IMR-90 (cell line): Measurements from ENCODE around the gene TAC4. TPM values are rescaled to one million over a fixed set of nuclear protein-coding genes. Genes with fewer than 3 reads are reported as not detected.

ENCODE experiments used
- ATAC-seq: fragments of 200-7000 bp; cut with Tn5 transposase; 2 replicates; pipeline ENCODE4 v1.9.1; 2020; ENCODE audit warnings: low read depth, mild to moderate bottlenecking, moderate library complexity
- BruUV-seq: library from RNA; stranded (reverse); fragments of 400-500 nt; replicated peaks from 2 replicates; lab custom pipeline; 2021; lab: Mats Ljungman, UMichigan
- CTCF ChIA-PET: fragments of 300-600 bp; formaldehyde crosslinking; extraction: SDS; loops from one replicate; lab custom pipeline; 2021; ENCODE audit warnings: antibody characterized with exemption; lab: Yijun Ruan, JAX
- POLR2A ChIA-PET: fragments of 300-600 bp; sonication (Branson Sonifier 250); formaldehyde crosslinking; loops from one replicate; lab custom pipeline; 2022; ENCODE audit warnings: antibody characterized with exemption; ENCODE audit not compliant: unreplicated experiment; lab: Charles Lee
- DNase-seq: peaks from one replicate; pipeline ENCODE4 v3.0.0; 2013
- H2AFZ ChIP-seq: replicated peaks from 2 replicates; pipeline ENCODE3; 2013; ENCODE audit warnings: low read length, mild to moderate bottlenecking; ENCODE audit not compliant: poor library complexity
- H2AK5ac ChIP-seq: 2 replicates; pipeline ENCODE4 v1.6.1; 2013; ENCODE audit warnings: low read depth, low read length, inconsistent platforms
- H2AK9ac ChIP-seq: replicated peaks from 2 replicates; pipeline ENCODE3; 2013; ENCODE audit warnings: mild to moderate bottlenecking, low read depth, low read length, moderate library complexity; ENCODE audit not compliant: poor library complexity
- H2BK120ac ChIP-seq: 2 replicates; pipeline ENCODE4 v1.6.1; 2013; ENCODE audit warnings: low read depth, low read length, inconsistent platforms
- H2BK15ac ChIP-seq: 3 replicates; pipeline ENCODE4 v1.6.1; 2013; ENCODE audit warnings: low read depth, low read length, inconsistent platforms
- H2BK20ac ChIP-seq: 2 replicates; pipeline ENCODE4 v1.6.1; 2013; ENCODE audit warnings: low read depth, mild to moderate bottlenecking, inconsistent platforms, low read length, moderate library complexity
- H2BK5ac ChIP-seq: 2 replicates; pipeline ENCODE4 v1.6.1; 2013; ENCODE audit warnings: mild to moderate bottlenecking, low read depth, low read length, inconsistent platforms; ENCODE audit not compliant: poor library complexity, severe bottlenecking
- H3K14ac ChIP-seq: replicated peaks from 2 replicates; pipeline ENCODE4 v1.6.1; 2013; ENCODE audit warnings: low read depth, low read length, inconsistent platforms
- H3K18ac ChIP-seq: 2 replicates; pipeline ENCODE4 v1.6.1; 2013; ENCODE audit warnings: low read depth, low read length, control low read depth
- H3K23ac ChIP-seq: 2 replicates; pipeline ENCODE4 v1.6.1; 2013; ENCODE audit warnings: low read depth, low read length, inconsistent platforms
- H3K27ac ChIP-seq: 2 replicates; pipeline ENCODE4 v1.5.1; 2013; ENCODE audit warnings: mild to moderate bottlenecking, control low read depth, low read length; ENCODE audit not compliant: insufficient read depth
- H3K27me3 ChIP-seq: 2 replicates; pipeline ENCODE4 v1.6.1; 2013; ENCODE audit warnings: low read length; ENCODE audit not compliant: control insufficient read depth, insufficient read depth
- H3K36me3 ChIP-seq: 2 replicates; pipeline ENCODE4 v1.6.1; 2013; ENCODE audit warnings: low read length, mixed read lengths; ENCODE audit not compliant: control insufficient read depth, insufficient read depth
- H3K4ac ChIP-seq: 2 replicates; pipeline ENCODE4 v1.6.1; 2013; ENCODE audit warnings: low read depth, low read length, inconsistent platforms
- H3K4me1 ChIP-seq: 2 replicates; pipeline ENCODE4 v1.6.1; 2013; ENCODE audit warnings: low read length, mixed read lengths; ENCODE audit not compliant: control insufficient read depth, insufficient read depth
- H3K4me2 ChIP-seq: 2 replicates; pipeline ENCODE4 v1.6.1; 2013; ENCODE audit warnings: low read depth, mild to moderate bottlenecking, control low read depth, low read length, moderate library complexity
- H3K4me3 ChIP-seq: 2 replicates; pipeline ENCODE4 v1.5.1; 2013; ENCODE audit warnings: low read depth, mild to moderate bottlenecking, control low read depth, low read length, moderate library complexity; ENCODE audit not compliant: insufficient read depth
- H3K56ac ChIP-seq: 2 replicates; pipeline ENCODE4 v1.6.1; 2013; ENCODE audit warnings: low read length, inconsistent platforms; ENCODE audit not compliant: insufficient read depth; ENCODE audit errors: extremely low read depth
- H3K79me1 ChIP-seq, 2 experiments: 2 replicates each; pipeline ENCODE4 v1.6.1; 2013; ENCODE audit warnings: low read length in 2 of 2, inconsistent platforms in 1 of 2, low read depth in 1 of 2
- H3K9ac ChIP-seq: 2 replicates; pipeline ENCODE4 v1.6.1; 2013; ENCODE audit warnings: low read depth, low read length, control low read depth
- H3K9me1 ChIP-seq: 2 replicates; pipeline ENCODE4 v1.6.1; 2013; ENCODE audit warnings: low read length, inconsistent platforms; ENCODE audit not compliant: insufficient read depth
- H3K9me3 ChIP-seq: 2 replicates; pipeline ENCODE4 v1.6.1; 2013; ENCODE audit warnings: low read length; ENCODE audit not compliant: control insufficient read depth, insufficient read depth
- H4K20me1 ChIP-seq: 2 replicates; pipeline ENCODE4 v1.6.1; 2013; ENCODE audit warnings: low read length, inconsistent platforms; ENCODE audit not compliant: insufficient read depth
- H4K5ac ChIP-seq: 2 replicates; pipeline ENCODE4 v1.6.1; 2013; ENCODE audit warnings: mild to moderate bottlenecking, low read depth, low read length, control low read depth
- H4K8ac ChIP-seq, 2 experiments: 2 replicates each; pipeline ENCODE4 v1.6.1; 2013; ENCODE audit warnings: low read depth in 2 of 2, low read length in 2 of 2, control low read depth in 1 of 2, inconsistent platforms in 1 of 2
- H4K91ac ChIP-seq: 2 replicates; pipeline ENCODE4 v1.6.1; 2013; ENCODE audit warnings: low read depth, low read length, inconsistent platforms; ENCODE audit not compliant: insufficient read depth
- CEBPB ChIP-seq: IDR thresholded peaks from 2 replicates; pipeline ENCODE4 v1.6.1; 2012; ENCODE audit warnings: low read depth, low read length, improper control_type of control experiment
- CHD1 ChIP-seq: IDR thresholded peaks from 2 replicates; pipeline ENCODE4 v1.6.1; 2012; ENCODE audit warnings: low read depth, low read length, improper control_type of control experiment
- CTCF ChIP-seq: conservative IDR thresholded peaks from 2 replicates; pipeline ENCODE4 v1.5.1; 2012; ENCODE audit warnings: mild to moderate bottlenecking, low read depth, low read length, improper control_type of control experiment
- ELK1 ChIP-seq: fragments of 150-350 bp; IDR thresholded peaks from 2 replicates; pipeline ENCODE4 v1.6.1; 2016; ENCODE audit warnings: low read depth, mild to moderate bottlenecking, low read length, moderate library complexity, borderline replicate concordance
- MAZ ChIP-seq: IDR thresholded peaks from 2 replicates; pipeline ENCODE4 v1.6.1; 2012; ENCODE audit warnings: low read depth, mild to moderate bottlenecking, low read length, improper control_type of control experiment, moderate library complexity, borderline replicate concordance
- MXI1 ChIP-seq: IDR thresholded peaks from 2 replicates; pipeline ENCODE4 v1.6.1; 2012; ENCODE audit warnings: low read depth, mild to moderate bottlenecking, low read length, moderate library complexity, borderline replicate concordance
- NFE2L2 ChIP-seq: fragments of 150-350 bp; IDR thresholded peaks from 2 replicates; pipeline ENCODE4 v1.6.1; 2016; ENCODE audit warnings: low read depth, mild to moderate bottlenecking, low read length
- POLR2A ChIP-seq: IDR thresholded peaks from 2 replicates; pipeline ENCODE4 v1.6.1; 2012; ENCODE audit warnings: mild to moderate bottlenecking, low read depth, low read length
- RAD21 ChIP-seq: IDR thresholded peaks from 2 replicates; pipeline ENCODE4 v1.6.1; 2012; ENCODE audit warnings: low read length, improper control_type of control experiment
- RCOR1 ChIP-seq: IDR thresholded peaks from 2 replicates; pipeline ENCODE4 v1.6.1; 2012; ENCODE audit warnings: mild to moderate bottlenecking, low read length, improper control_type of control experiment; ENCODE audit not compliant: insufficient replicate concordance
- RFX5 ChIP-seq: IDR thresholded peaks from 2 replicates; pipeline ENCODE4 v1.8.0; 2012; ENCODE audit warnings: low read depth, mild to moderate bottlenecking, low read length, moderate library complexity
- USF2 ChIP-seq: fragments of 150-350 bp; IDR thresholded peaks from 2 replicates; pipeline ENCODE4 v1.6.1; 2017; ENCODE audit warnings: mild to moderate bottlenecking, antibody characterized with exemption, low read length, low read depth
- WGBS, 2 experiments: methylation state at CpG; one replicate each; pipeline versions ENCODE4 v1.1.5 to v1.1.7; 2013; ENCODE audit warnings: missing lambda C conversion rate in 2 of 2; ENCODE audit not compliant: insufficient read length in 1 of 2; ENCODE audit errors: extremely low coverage in 2 of 2; 5-methylcytosine and 5-hydroxymethylcytosine counted together
- dilution Hi-C: fragments of 300-500 bp; cut with HindIII; formaldehyde crosslinking; loops from one replicate; pipeline ENCODE4 v1.14.3; 2018; ENCODE audit warnings: low sequenced_read_pairs; ENCODE audit not compliant: unreplicated experiment
- in situ Hi-C: fragments of 300-500 bp; cut with MboI; formaldehyde crosslinking; loops from 3 replicates; pipeline ENCODE4 v1.14.3; 2019; ENCODE audit warnings: low sequenced_read_pairs, inconsistent platforms, mixed read lengths
- intact Hi-C: fragments of 100-400 bp; cut with micrococcal nuclease; formaldehyde crosslinking; loops from 2 replicates; pipeline ENCODE4 v1.10.0; 2022
- polyA plus RNA-seq, 3 experiments: library from polyadenylated mRNA; depleted of rRNA; stranded (reverse); fragments of >200 nt; gene quantifications; 2 replicates each; pipeline ENCODE4 v1.2.3, GENCODE V29; 2012; ENCODE audit warnings: low replicate concordance in 1 of 3
- total RNA-seq: library from RNA; depleted of rRNA; stranded (reverse); fragments of >200 nt; gene quantifications from 2 replicates; pipeline ENCODE4 v1.2.3, GENCODE V29; 2012

Gene TAC4
- total and polyA plus RNA-seq, 2 of the 4 experiments (the other 2 are of a cell fraction): not detected

GRCh38 chr17:49851387-49852291 lies 3.8 kb upstream of the TAC4 start:
- Histone ChIP-seq H2AK9ac (peak overlapping the region; percentile 90), H3K23ac (peak overlapping the region; percentile 71; the same call in 1 of the 2 replicates), H3K9me3 (no peaks in the 10 kb centered on the region), H4K5ac (peak overlapping the region; percentile 42), H2BK5ac (no peak overlapping the region), H2BK120ac (peak overlapping the region; percentile 53; the same call in 1 of the 2 replicates), H3K27ac (no peak overlapping the region), H3K18ac (no peak overlapping the region; the same call in 1 of the 2 replicates), H3K36me3 (no peaks in the 10 kb centered on the region), H3K14ac (no peak overlapping the region), H3K9me1 (no peaks in the 10 kb centered on the region), H3K9ac (peak overlapping the region; percentile 53), H2AFZ (peak overlapping the region; percentile 83), H4K20me1 (no peaks in the 10 kb centered on the region), H4K8ac (peak overlapping the region; percentile 41 to 84), H3K56ac (no peak overlapping the region), H3K4me2 (peak overlapping the region; percentile 32), H3K4me1 (peaks cover 3% of the 10 kb centered on the region; the same call in 1 of the 2 replicates), H2AK5ac (peak overlapping the region; percentile 54; the same call in 1 of the 2 replicates), H3K79me1 (no peaks in the 10 kb centered on the region), H4K91ac (peak overlapping the region; percentile 8; the same call in 1 of the 2 replicates), H2BK20ac (no peak overlapping the region), H3K4ac (peak overlapping the region; percentile 73), H2BK15ac (peak overlapping the region; percentile 66; the same call in 1 of the 3 replicates), H3K27me3 (peaks cover 23% of the 10 kb centered on the region; the same call in 1 of the 2 replicates), H3K4me3 (peak overlapping the region; percentile 39)
- in situ Hi-C loops: no loop called here
- POLR2A ChIA-PET: interaction anchor here (0.6 kb wide), 1 partner anchor 133 kb away, joined by 3 read pairs; no protein-coding TSS in a partner anchor
- dilution Hi-C loops: no loop called here
- 28% methylated on average over 5 of the region's 55 CpGs; no CpG with 5 or more reads in 1 of the 2 experiments for WGBS, 2 experiments
- CTCF ChIA-PET: interaction anchor here (0.5 to 1.3 kb wide), 5 partner anchors 36 to 281 kb away, joined by 3 to 5 read pairs (median 3); no protein-coding TSS in a partner anchor
- intact Hi-C loops: loop anchor here (1.0 to 2.0 kb wide), 3 partner anchors 63 to 281 kb away; partner anchors contain the start of genes KAT7 and SLC35B1
- no TSS peak for BruUV-seq
- DNase-seq: peak; percentile 59
- peak; percentile 85 for ATAC-seq
- TF ChIP-seq CHD1 (no peak), RCOR1 (peak; percentile 47), NFE2L2 (no peak), MXI1 (no peak), POLR2A (no peak), ELK1 (no peak), MAZ (peak; percentile 60; the same call in 1 of the 2 replicates), RFX5 (no peak), USF2 (no peak), CEBPB (peak; percentile 57; the same call in 1 of the 2 replicates), RAD21 (peak; percentile 77), CTCF (peak; percentile 77)
